GM20000 (cell line): ENCODE data around the gene CCR5.

Experiments
- DNase-seq: peaks from one replicate; pipeline ENCODE4 v3.0.0; 2012; ENCODE audit warnings: low spot score
- CTCF ChIP-seq: IDR thresholded peaks from 2 replicates; pipeline ENCODE4 v1.5.1; 2012; ENCODE audit warnings: mild to moderate bottlenecking, control low read depth; ENCODE audit errors: extremely low read depth, missing control alignments

CCR5 gene

GRCh38 chr3:46405301-46406019 is 34.7 kb downstream of the CCR5 start:
- DNase-seq: no peak
- no peak for TF ChIP-seq CTCF

- DNase-seq: no peak
Observed at GRCh38 chr3:46406443-46406787, 35.7 kb downstream of the CCR5 start.

GRCh38 chr3:46406788-46407611 is 36.3 kb downstream of the CCR5 start, which contains the start of the genes CCR5AS and CCRL2:
CCR5AS (minus strand) TSS chr3:46407066.
CCRL2 (plus strand) TSS chr3:46407259; CDS start chr3:46408080, 821 bp downstream.
- TF ChIP-seq CTCF: no peak
- peak; percentile 61 for DNase-seq

More at GRCh38 chr3:46406443-46406787, 35.7 kb downstream of the CCR5 start:
- no peak for TF ChIP-seq CTCF

GRCh38 chr3:46407970-46408369 is 37.2 kb downstream of the CCR5 start:
- no peak for DNase-seq
- TF ChIP-seq CTCF: no peak

GRCh38 chr3:46408853-46409252 is 38.1 kb downstream of the CCR5 start:
- no peak for DNase-seq
- TF ChIP-seq CTCF: no peak

- TF ChIP-seq CTCF: no peak
- no peak for DNase-seq
Observed at GRCh38 chr3:46409739-46410489, 39.2 kb downstream of the CCR5 start.
